Breast epithelium (tissue), 3 donors: Measurements from ENCODE around the gene ATP1A4.

ENCODE experiments used
- CTCF ChIP-seq, 3 donors: fragments of 450-650 bp; IDR thresholded peaks; one replicate each; pipeline ENCODE4 v1.5.1; 2016 to 2017; ENCODE audit warnings: antibody characterized with exemption in 3 of 3, mild to moderate bottlenecking in 3 of 3, moderate library complexity in 3 of 3
- POLR2A ChIP-seq: fragments of 450-650 bp; IDR thresholded peaks from one replicate; pipeline ENCODE4 v1.6.1; 2016; ENCODE audit warnings: antibody characterized with exemption, mild to moderate bottlenecking, moderate library complexity
- POLR2AphosphoS5 ChIP-seq, 3 donors: sonication (generic); formaldehyde crosslinking; IDR thresholded peaks; one replicate each; pipeline ENCODE4 v1.6.1; 2017; ENCODE audit warnings: antibody characterized with exemption in 3 of 3

GRCh38 chr1:160120797-160121196, 30.6 kb upstream of the ATP1A4 start:
- no peak for TF ChIP-seq POLR2AphosphoS5 (IDR thresholded peaks at IDR 0.05)
- no peak for TF ChIP-seq CTCF (IDR thresholded peaks at IDR 0.05)
- TF ChIP-seq POLR2A: no peak
